Measurements from ENCODE around the gene ZSWIM5. TPM values are rescaled to one million over a fixed set of nuclear protein-coding genes. Genes with fewer than 3 reads are reported as not detected.

ZSWIM5 gene
- total and polyA plus RNA-seq, 11 donors: 0.19 to 1.7 (median 0.81) TPM

- peak overlapping the region; percentile 66 to 90 (median 84) for H3K27ac ChIP-seq
- peak overlapping the region; percentile 37 to 100 (median 89) for H3K4me3 ChIP-seq
- 5 to 8% (median 7%) methylated on average over 14 to 21 of the region's 21 CpGs for whole genome bisulfite sequencing, 4 donors
- no peaks in the 10 kb centered on the region for H3K9me3 ChIP-seq
- DNase-seq: peak; percentile 73 to 84 (median 80)
- peaks cover 0 to 44% (median 38%) of the 10 kb centered on the region in 9 donors for H3K36me3 ChIP-seq
- peaks cover 2 to 53% (median 34%) of the 10 kb centered on the region in 12 donors for H3K4me1 ChIP-seq
- no peak for TF ChIP-seq POLR2A (IDR thresholded peaks at IDR 0.05)
- no peak for TF ChIP-seq CTCF (IDR thresholded peaks at IDR 0.05)
- peak; percentile 35 to 79 (median 54) for ATAC-seq
- no peaks in the 10 kb centered on the region for H3K27me3 ChIP-seq
- intact Hi-C loops (cut with DNase I): loop anchor here (1.0 to 10.0 kb wide), 15 partner anchors 26 to 562 kb away; partner anchors contain the start of genes TESK2 (in 7 of the 10), BEST4 (in 3 of the 10), RNU5D-1 (in 2 of the 10) and ZSWIM5 (in 2 of the 10)
Observed at GRCh38 chr1:45012639-45013278, 193.6 kb downstream of the ZSWIM5 start.

- peak within 1 kb of the TSS; percentile 66 to 90 (median 84) for H3K27ac ChIP-seq
- H3K36me3 ChIP-seq: peaks cover 0 to 52% (median 45%) of the 10 kb centered on the region in 9 donors
- peak within 1 kb of the TSS; percentile 78 to 100 (median 93) for H3K4me3 ChIP-seq
- ATAC-seq (peak; percentile 91 to 97 (median 95)), DNase-seq (peak; percentile 91 to 96 (median 92))
- peaks cover 2 to 53% (median 34%) of the 10 kb centered on the region in 12 donors for H3K4me1 ChIP-seq
- intact Hi-C loops (cut with DNase I): loop anchor here (1.0 to 10.0 kb wide), 16 partner anchors 25 to 563 kb away; partner anchors contain the start of genes TESK2 (in 7 of the 10), BEST4 (in 3 of the 10), EIF2B3 (in 2 of the 10) and RNU5D-1 (in 2 of the 10)
- 1% methylated on average over 20 to 21 of the region's 21 CpGs for WGBS, 4 donors
- TF ChIP-seq CTCF (IDR thresholded peaks at IDR 0.05): peak in 1 of 12 donors; percentile 3
- peak in 1 of 2 donors; percentile 50 for TF ChIP-seq POLR2A (IDR thresholded peaks at IDR 0.05)
- H3K27me3 ChIP-seq: no peaks in the 10 kb centered on the region
- no peaks in the 10 kb centered on the region for H3K9me3 ChIP-seq
Observed at GRCh38 chr1:45011837-45012638, 194.4 kb downstream of the ZSWIM5 start, which contains the start of gene UROD. Gene UROD, plus strand, starts transcription at chr1:45012254. Its CDS starts 12 bp downstream, at chr1:45012266.

- peaks cover 0 to 61% (median 54%) of the 10 kb centered on the region in 9 donors for H3K36me3 ChIP-seq
- peak; percentile 85 to 90 (median 88) for DNase-seq
- peaks cover 2 to 53% (median 34%) of the 10 kb centered on the region in 12 donors for H3K4me1 ChIP-seq
- H3K9me3 ChIP-seq: no peaks in the 10 kb centered on the region
- H3K27me3 ChIP-seq: no peaks in the 10 kb centered on the region
- H3K27ac ChIP-seq: peak within 1 kb of the TSS; percentile 66 to 90 (median 84)
- peak; percentile 87 to 92 (median 90) for ATAC-seq
- intact Hi-C loops (cut with DNase I): loop anchor here (2.0 to 10.0 kb wide), 13 partner anchors 24 to 564 kb away; partner anchors contain the start of genes TESK2 (in 7 of the 10), BEST4 (in 3 of the 10), RNU5D-1 (in 2 of the 10) and ZSWIM5 (in 2 of the 10)
- peak in 2 of 12 donors; percentile 2 to 7 for TF ChIP-seq CTCF (IDR thresholded peaks at IDR 0.05)
- peak in 1 of 2 donors; percentile 71 for TF ChIP-seq POLR2A (IDR thresholded peaks at IDR 0.05)
- 1 to 3% (median 1%) methylated on average over 13 to 62 of the region's 62 CpGs for WGBS, 4 donors
- H3K4me3 ChIP-seq: peak within 1 kb of the TSS; percentile 78 to 100 (median 93)
Observed at GRCh38 chr1:45010855-45011811, 195.3 kb downstream of the ZSWIM5 start, which contains the start of gene HECTD3. Gene HECTD3, minus strand, starts transcription at chr1:45011324. Its CDS starts 67 bp downstream, at chr1:45011257.
